ENCODE measurements around the gene SDHD.

SDHD gene

GRCh38 chr11:112113539-112114457 is 27.1 kb downstream of the SDHD start:
- H3K79me2 ChIP-seq, result no peaks in the 10 kb centered on the region
- TF ChIP-seq CTCF (IDR thresholded peaks at IDR 0.05), result peak; percentile 40
- no peaks in the 10 kb centered on the region for H3K4me1 ChIP-seq
- H3K27me3 ChIP-seq (ENCODE audit: control insufficient read depth, insufficient read depth, low read length), result no peaks in the 10 kb centered on the region
- no peak overlapping the region for H3K9ac ChIP-seq
- H3K9me3 ChIP-seq (ENCODE audit: control insufficient read depth, low read length), result no peaks in the 10 kb centered on the region
- H3K4me2 ChIP-seq (ENCODE audit: low read length), result no peak overlapping the region
- H3K27ac ChIP-seq, result no peak overlapping the region
- H3K36me3 ChIP-seq (ENCODE audit: control insufficient read depth, insufficient read depth, low read length), result no peaks in the 10 kb centered on the region
- H3K4me3 ChIP-seq (ENCODE audit: low read depth, low read length), result no peak overlapping the region
- peak overlapping the region; percentile 46 for H2AFZ ChIP-seq

GRCh38 chr11:112114460-112114859 is 27.8 kb downstream of the SDHD start:
- H3K4me3 ChIP-seq (ENCODE audit: low read depth, low read length), result no peak overlapping the region
- H3K36me3 ChIP-seq (ENCODE audit: control insufficient read depth, insufficient read depth, low read length), result no peaks in the 10 kb centered on the region
- no peaks in the 10 kb centered on the region for H3K27me3 ChIP-seq (ENCODE audit: control insufficient read depth, insufficient read depth, low read length)
- H3K4me2 ChIP-seq (ENCODE audit: low read length), result no peak overlapping the region
- no peaks in the 10 kb centered on the region for H3K4me1 ChIP-seq
- H3K9ac ChIP-seq, result no peak overlapping the region
- no peaks in the 10 kb centered on the region for H3K9me3 ChIP-seq (ENCODE audit: control insufficient read depth, low read length)
- H2AFZ ChIP-seq, result no peak overlapping the region
- no peak for TF ChIP-seq CTCF (IDR thresholded peaks at IDR 0.05)
- H3K79me2 ChIP-seq, result no peaks in the 10 kb centered on the region
- H3K27ac ChIP-seq, result no peak overlapping the region

GRCh38 chr11:112115386-112115785 is 28.7 kb downstream of the SDHD start:
- Histone ChIP-seq H3K36me3 (ENCODE audit: control insufficient read depth, insufficient read depth, low read length) (no peaks in the 10 kb centered on the region), H3K4me3 (ENCODE audit: low read depth, low read length) (no peak overlapping the region), H3K9me3 (ENCODE audit: control insufficient read depth, low read length) (no peaks in the 10 kb centered on the region), H3K9ac (no peak overlapping the region), H3K27ac (no peak overlapping the region), H2AFZ (no peak overlapping the region), H3K27me3 (ENCODE audit: control insufficient read depth, insufficient read depth, low read length) (no peaks in the 10 kb centered on the region), H3K4me2 (ENCODE audit: low read length) (no peak overlapping the region), H3K79me2 (no peaks in the 10 kb centered on the region), H3K4me1 (no peaks in the 10 kb centered on the region)
- TF ChIP-seq CTCF (IDR thresholded peaks at IDR 0.05), result no peak

- Histone ChIP-seq H2AFZ (no peak overlapping the region), H3K9ac (no peak overlapping the region)
- TF ChIP-seq CTCF (IDR thresholded peaks at IDR 0.05), result no peak
These were observed 31.5 kb downstream of the SDHD start for GRCh38 chr11:112118176-112118575.

More at GRCh38 chr11:112118176-112118575, 31.5 kb downstream of the SDHD start:
- Histone ChIP-seq H3K79me2 (no peaks in the 10 kb centered on the region), H3K27me3 (ENCODE audit: control insufficient read depth, insufficient read depth, low read length) (no peaks in the 10 kb centered on the region), H3K4me3 (ENCODE audit: low read depth, low read length) (no peak overlapping the region), H3K4me2 (ENCODE audit: low read length) (no peak overlapping the region), H3K4me1 (no peaks in the 10 kb centered on the region), H3K9me3 (ENCODE audit: control insufficient read depth, low read length) (no peaks in the 10 kb centered on the region), H3K36me3 (ENCODE audit: control insufficient read depth, insufficient read depth, low read length) (no peaks in the 10 kb centered on the region), H3K27ac (no peak overlapping the region)

Data from parathyroid adenoma (tissue), 2 donors.